CD14-positive monocyte (primary cell): ENCODE data around the gene SFT2D2. TPM values are rescaled to one million over a fixed set of nuclear protein-coding genes. Genes with fewer than 3 reads are reported as not detected.

ENCODE experiments used
- DNase-seq, 3 donors: peaks; one replicate each; pipeline ENCODE4 v3.0.0-alpha.2; 2011 to 2022
- H2AFZ ChIP-seq: 2 replicates; pipeline ENCODE4 v1.6.0; 2012; ENCODE audit warnings: mild to moderate bottlenecking, low read depth, low read length, inconsistent platforms; ENCODE audit not compliant: insufficient read depth, poor library complexity, severe bottlenecking
- H3K27ac ChIP-seq, 2 donors: 1 replicate in 1 of 2; 2 replicates in 1 of 2; pipeline ENCODE4 v1.5.1; 2012 to 2013; ENCODE audit warnings: low read length in 2 of 2, control low read depth in 1 of 2, inconsistent platforms in 1 of 2, low read depth in 1 of 2, mild to moderate bottlenecking in 1 of 2
- H3K27me3 ChIP-seq, 2 donors: one replicate each; pipeline versions ENCODE4 v1.6.0 to v1.6.1; 2011 to 2013; ENCODE audit warnings: low read length in 2 of 2; ENCODE audit not compliant: control insufficient read depth in 2 of 2, insufficient read depth in 2 of 2
- H3K36me3 ChIP-seq, 2 donors: replicated peaks in 1 of 2; 1 replicate in 1 of 2; 2 replicates in 1 of 2; pipeline versions ENCODE4 v1.5.1 to v1.6.1; 2012 to 2013; ENCODE audit warnings: low read length in 2 of 2, control low read depth in 1 of 2, inconsistent platforms in 1 of 2, mild to moderate bottlenecking in 1 of 2; ENCODE audit not compliant: insufficient read depth in 2 of 2, control insufficient read depth in 1 of 2
- H3K4me1 ChIP-seq, 2 donors: 1 replicate in 1 of 2; 2 replicates in 1 of 2; pipeline versions ENCODE4 v1.5.1 to v1.6.1; 2012 to 2013; ENCODE audit warnings: low read length in 2 of 2, control low read depth in 1 of 2, inconsistent platforms in 1 of 2, mild to moderate bottlenecking in 1 of 2, moderate library complexity in 1 of 2; ENCODE audit not compliant: insufficient read depth in 2 of 2, control insufficient read depth in 1 of 2
- H3K4me2 ChIP-seq: replicated peaks from 2 replicates; pipeline ENCODE3; 2012; ENCODE audit warnings: low read length, moderate library complexity, mild to moderate bottlenecking; ENCODE audit not compliant: poor library complexity, severe bottlenecking; ENCODE audit errors: extremely low read depth
- H3K4me3 ChIP-seq, 3 experiments: fragments of 200-600 bp in 1 of 3; sonication (generic) in 1 of 3; replicated peaks in 1 of 3; 1 replicate in 2 of 3; 2 replicates in 1 of 3; pipeline ENCODE4 v1.5.1; 2011 to 2013; ENCODE audit warnings: low read length in 3 of 3, mild to moderate bottlenecking in 3 of 3, control low read depth in 2 of 3, low read depth in 2 of 3, inconsistent platforms in 1 of 3, moderate library complexity in 1 of 3
- H3K79me2 ChIP-seq: 2 replicates; pipeline ENCODE4 v1.6.0; 2012; ENCODE audit warnings: mild to moderate bottlenecking, control low read depth, inconsistent platforms, low read length, moderate library complexity; ENCODE audit not compliant: insufficient read depth
- H3K9ac ChIP-seq: 2 replicates; pipeline ENCODE4 v1.6.0; 2017; ENCODE audit warnings: low read length, mild to moderate bottlenecking; ENCODE audit not compliant: insufficient read depth, poor library complexity, severe bottlenecking
- H3K9me3 ChIP-seq, 2 donors: replicated peaks in 1 of 2; 1 replicate in 1 of 2; 2 replicates in 1 of 2; pipeline versions ENCODE4 v1.5.1 to v1.6.1; 2012 to 2013; ENCODE audit warnings: low read length in 2 of 2, control low read depth in 1 of 2; ENCODE audit not compliant: control insufficient read depth in 1 of 2, insufficient read depth in 1 of 2
- H4K20me1 ChIP-seq: 2 replicates; pipeline ENCODE4 v1.6.0; 2012; ENCODE audit warnings: mild to moderate bottlenecking, low read length, control low read depth, moderate library complexity; ENCODE audit not compliant: insufficient read depth
- H3K27ac Mint-ChIP-seq, 7 donors: one replicate each; pipeline ENCODE4 v1.8.0; 2020; ENCODE audit warnings: mild to moderate bottlenecking in 7 of 7, mixed read lengths in 7 of 7, moderate library complexity in 6 of 7, inconsistent platforms in 2 of 7
- H3K27me3 Mint-ChIP-seq, 3 donors: one replicate each; pipeline ENCODE4 v1.8.0; 2021 to 2022; ENCODE audit warnings: low read depth in 3 of 3, mild to moderate bottlenecking in 3 of 3, mixed read lengths in 3 of 3, moderate library complexity in 3 of 3, inconsistent platforms in 1 of 3
- H3K36me3 Mint-ChIP-seq, 2 donors: one replicate each; pipeline ENCODE4 v1.8.0; 2020; ENCODE audit warnings: mixed read lengths in 2 of 2, inconsistent platforms in 1 of 2, mild to moderate bottlenecking in 1 of 2
- H3K4me1 Mint-ChIP-seq: one replicate; pipeline ENCODE4 v1.8.0; 2020; ENCODE audit warnings: mild to moderate bottlenecking, mixed read lengths
- H3K4me3 Mint-ChIP-seq, 2 donors: one replicate each; pipeline ENCODE4 v1.8.0; 2020; ENCODE audit warnings: mild to moderate bottlenecking in 2 of 2, mixed read lengths in 2 of 2, moderate library complexity in 1 of 2
- H3K9me3 Mint-ChIP-seq, 7 donors: one replicate each; pipeline ENCODE4 v1.8.0; 2020 to 2022; ENCODE audit warnings: mixed read lengths in 7 of 7, mild to moderate bottlenecking in 6 of 7, moderate library complexity in 6 of 7, inconsistent platforms in 2 of 7
- WGBS: methylation state at CpG from one replicate; pipeline ENCODE4 v1.1.5; 2013; ENCODE audit warnings: missing lambda C conversion rate; ENCODE audit not compliant: insufficient coverage; 5-methylcytosine and 5-hydroxymethylcytosine counted together
- intact Hi-C, 2 donors: fragments of 100-400 bp; cut with micrococcal nuclease; formaldehyde crosslinking; loops; one replicate each; pipeline versions ENCODE4 v1.15.0 to v1.15.1; 2023
- polyA plus RNA-seq, 3 donors: library from polyadenylated mRNA; depleted of rRNA in 1 of 3; unstranded in 2 of 3; stranded (reverse) in 1 of 3; fragments of 300-500 nt in 2 of 3; fragments of >200 nt in 1 of 3; fragmentation: Illumina TruSeq in 2 of 3; gene quantifications; 1 replicate in 2 of 3; 2 replicates in 1 of 3; pipeline ENCODE4 v1.2.3, GENCODE V29; 2012 to 2021
- TF ChIP-seq, protein P1 (sequence below): fragments of 200-600 bp; IDR thresholded peaks from one replicate; pipeline ENCODE4 v1.8.0; 2022; ENCODE audit warnings: antibody characterized with exemption, mild to moderate bottlenecking

Gene SFT2D2
- polyA plus RNA-seq, 3 donors: 23.7 to 46.6 (median 34.9) TPM

DNA sequence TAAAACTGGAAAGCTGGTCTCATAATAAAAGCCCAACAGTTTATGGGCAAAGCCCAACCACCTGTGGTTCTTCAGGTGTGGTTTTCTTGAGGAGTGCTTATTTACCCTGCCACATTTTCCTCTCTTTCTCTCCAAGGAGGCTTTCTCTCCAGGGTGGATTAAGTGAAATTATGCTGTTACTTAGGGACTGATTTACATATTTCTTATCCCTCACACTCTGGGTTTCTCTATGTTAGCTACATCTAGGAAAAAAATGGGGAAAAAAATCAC lies 59.7 kb downstream of the SFT2D2 start:
- H3K9me3 Mint-ChIP-seq: no peaks in the 10 kb centered on the region
- no peak overlapping the region for H3K4me3 ChIP-seq
- H3K79me2 ChIP-seq: no peaks in the 10 kb centered on the region
- H3K27ac Mint-ChIP-seq: no peak overlapping the region
- no peak for DNase-seq
- no peaks in the 10 kb centered on the region for H4K20me1 ChIP-seq
- no peaks in the 10 kb centered on the region for H3K36me3 ChIP-seq
- H3K36me3 Mint-ChIP-seq: peaks cover 0 to 9% of the 10 kb centered on the region in 2 donors
- H3K9ac ChIP-seq: no peak overlapping the region
- H3K9me3 ChIP-seq: no peaks in the 10 kb centered on the region
- no peak overlapping the region for H3K4me2 ChIP-seq
- no peak overlapping the region for H3K27ac ChIP-seq
- H2AFZ ChIP-seq: no peak overlapping the region
- H3K4me1 ChIP-seq: no peaks in the 10 kb centered on the region
- intact Hi-C loops: no loop called here
- peaks cover 0 to 2% (median 1%) of the 10 kb centered on the region in 3 donors for H3K27me3 Mint-ChIP-seq
- H3K4me1 Mint-ChIP-seq: peaks cover 8% of the 10 kb centered on the region
- no peak overlapping the region for H3K4me3 Mint-ChIP-seq
- TF ChIP-seq, protein P1, sequence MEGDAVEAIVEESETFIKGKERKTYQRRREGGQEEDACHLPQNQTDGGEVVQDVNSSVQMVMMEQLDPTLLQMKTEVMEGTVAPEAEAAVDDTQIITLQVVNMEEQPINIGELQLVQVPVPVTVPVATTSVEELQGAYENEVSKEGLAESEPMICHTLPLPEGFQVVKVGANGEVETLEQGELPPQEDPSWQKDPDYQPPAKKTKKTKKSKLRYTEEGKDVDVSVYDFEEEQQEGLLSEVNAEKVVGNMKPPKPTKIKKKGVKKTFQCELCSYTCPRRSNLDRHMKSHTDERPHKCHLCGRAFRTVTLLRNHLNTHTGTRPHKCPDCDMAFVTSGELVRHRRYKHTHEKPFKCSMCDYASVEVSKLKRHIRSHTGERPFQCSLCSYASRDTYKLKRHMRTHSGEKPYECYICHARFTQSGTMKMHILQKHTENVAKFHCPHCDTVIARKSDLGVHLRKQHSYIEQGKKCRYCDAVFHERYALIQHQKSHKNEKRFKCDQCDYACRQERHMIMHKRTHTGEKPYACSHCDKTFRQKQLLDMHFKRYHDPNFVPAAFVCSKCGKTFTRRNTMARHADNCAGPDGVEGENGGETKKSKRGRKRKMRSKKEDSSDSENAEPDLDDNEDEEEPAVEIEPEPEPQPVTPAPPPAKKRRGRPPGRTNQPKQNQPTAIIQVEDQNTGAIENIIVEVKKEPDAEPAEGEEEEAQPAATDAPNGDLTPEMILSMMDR: no peak
- no peaks in the 10 kb centered on the region for H3K27me3 ChIP-seq

DNA sequence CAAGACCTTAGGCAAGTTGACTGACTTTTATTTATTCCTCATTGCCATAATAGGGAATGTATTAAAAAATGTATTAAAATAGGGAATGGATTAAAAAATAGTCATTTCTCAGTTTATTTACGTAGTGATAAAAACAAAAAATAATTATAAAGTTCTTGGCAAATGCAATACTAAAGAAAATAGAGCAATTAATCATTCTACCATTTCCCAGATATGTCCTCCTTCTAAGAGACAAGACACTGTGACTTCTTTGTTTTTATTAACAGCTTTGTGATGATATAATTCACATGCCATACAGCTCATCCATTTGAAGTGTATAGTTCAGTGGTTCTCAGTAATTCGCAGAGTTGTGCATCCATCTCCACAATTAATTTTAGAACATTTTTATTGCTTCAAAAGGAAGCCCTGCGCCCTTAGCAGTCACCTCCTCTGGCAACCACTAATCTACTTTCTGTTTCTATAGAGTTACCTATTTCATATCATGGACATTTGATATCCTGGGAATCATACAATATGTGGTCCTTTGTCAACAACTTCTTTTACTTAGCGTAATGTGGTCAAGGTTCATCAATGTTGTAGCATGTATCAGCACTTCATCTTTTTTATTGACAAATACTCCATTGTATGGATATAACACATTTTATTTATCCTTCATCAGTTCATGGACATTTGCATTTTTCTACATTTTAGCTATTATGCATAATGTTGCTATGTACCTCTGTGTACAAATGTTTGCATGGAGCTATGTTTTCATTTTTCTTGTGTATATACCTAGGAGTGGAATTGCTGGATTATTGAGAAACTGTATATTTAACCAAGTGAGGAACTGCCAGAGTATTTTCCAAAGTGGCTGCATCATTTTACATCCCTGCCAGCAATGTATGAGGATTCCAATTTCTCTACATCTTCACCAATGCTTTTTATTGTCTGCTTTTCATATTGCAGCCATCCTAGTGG lies 60.4 kb downstream of the SFT2D2 start:
- Mint-ChIP-seq H3K9me3 (no peaks in the 10 kb centered on the region), H3K27ac (no peak overlapping the region), H3K27me3 (peaks cover 0 to 1% (median 0%) of the 10 kb centered on the region in 3 donors), H3K4me1 (peaks cover 8% of the 10 kb centered on the region), H3K4me3 (no peak overlapping the region), H3K36me3 (peaks cover 0 to 6% of the 10 kb centered on the region in 2 donors)
- Histone ChIP-seq H3K27me3 (no peaks in the 10 kb centered on the region), H3K9ac (no peak overlapping the region), H3K4me1 (no peaks in the 10 kb centered on the region), H3K9me3 (no peaks in the 10 kb centered on the region), H4K20me1 (no peaks in the 10 kb centered on the region), H3K36me3 (no peaks in the 10 kb centered on the region), H3K4me2 (no peak overlapping the region), H2AFZ (no peak overlapping the region), H3K4me3 (no peak overlapping the region), H3K27ac (no peak overlapping the region), H3K79me2 (no peaks in the 10 kb centered on the region)
- no peak for DNase-seq
- intact Hi-C loops: no loop called here
- WGBS: no CpG with 5 or more reads among the region's 4 CpGs
- TF ChIP-seq, protein P1: no peak
